Smooth muscle cell (in vitro differentiated cells): ENCODE measurements around the gene ZNF577. TPM values are rescaled to one million over a fixed set of nuclear protein-coding genes. Genes with fewer than 3 reads are reported as not detected.

Experiments
- DNase-seq: peaks from one replicate; lab custom pipeline; 2025; ENCODE audit not compliant: unreplicated experiment; lab: John Stamatoyannopoulos, UW
- H2AFZ ChIP-seq: fragments of 200-600 bp; sonication (generic); 2 replicates; pipeline ENCODE4 v1.6.0; 2016; ENCODE audit warnings: antibody characterized with exemption, low read depth, mild to moderate bottlenecking
- H3F3A ChIP-seq: fragments of 200-600 bp; sonication (generic); 2 replicates; pipeline ENCODE4 v1.6.0; 2017; ENCODE audit warnings: antibody characterized with exemption, low read depth
- H3K27ac ChIP-seq: fragments of 200-600 bp; sonication (generic); 2 replicates; pipeline ENCODE4 v1.5.1; 2016; ENCODE audit warnings: low read depth, mild to moderate bottlenecking
- H3K27me3 ChIP-seq: fragments of 200-600 bp; sonication (generic); 2 replicates; pipeline ENCODE4 v1.6.1; 2016; ENCODE audit warnings: low read depth, mild to moderate bottlenecking
- H3K36me3 ChIP-seq: fragments of 200-600 bp; sonication (generic); 2 replicates; pipeline ENCODE4 v1.5.1; 2016; ENCODE audit warnings: low read depth
- H3K4me1 ChIP-seq: fragments of 200-600 bp; sonication (generic); 2 replicates; pipeline ENCODE4 v1.5.1; 2016; ENCODE audit warnings: low read depth
- H3K4me2 ChIP-seq: fragments of 200-600 bp; sonication (generic); 2 replicates; pipeline ENCODE4 v1.6.0; 2016; ENCODE audit warnings: mild to moderate bottlenecking
- H3K4me3 ChIP-seq: fragments of 200-600 bp; sonication (generic); 2 replicates; pipeline ENCODE4 v1.5.1; 2016; ENCODE audit warnings: mild to moderate bottlenecking
- H3K79me2 ChIP-seq: fragments of 200-600 bp; sonication (generic); 2 replicates; pipeline ENCODE4 v1.6.0; 2016; ENCODE audit warnings: low read depth, mild to moderate bottlenecking
- H3K9ac ChIP-seq: fragments of 200-600 bp; sonication (generic); 2 replicates; pipeline ENCODE4 v1.6.0; 2016; ENCODE audit warnings: low read depth
- H3K9me3 ChIP-seq: fragments of 200-600 bp; sonication (generic); replicated peaks from 2 replicates; pipeline ENCODE4 v1.5.1; 2016; ENCODE audit warnings: low read depth
- H4K20me1 ChIP-seq: fragments of 200-600 bp; sonication (generic); 2 replicates; pipeline ENCODE4 v1.6.0; 2016; ENCODE audit warnings: low read depth
- WGBS: methylation state at CpG from one replicate; pipeline ENCODE4 v1.1.7; 2016; ENCODE audit warnings: low lambda C conversion rate; 5-methylcytosine and 5-hydroxymethylcytosine counted together
- polyA plus RNA-seq: library from polyadenylated mRNA; unstranded; fragments of >200 nt; fragmentation: Nextera tagmentation; extraction: Ambion mirVana; gene quantifications from 2 replicates; pipeline ENCODE4 v1.2.1, GENCODE V29; 2016
- total RNA-seq: library from RNA; depleted of rRNA; stranded (reverse); fragments of >200 nt; gene quantifications from 2 replicates; pipeline ENCODE4 v1.2.3, GENCODE V29; 2014
- TF ChIP-seq, protein P1 (sequence below): fragments of 200-600 bp; sonication (generic); IDR thresholded peaks from 2 replicates; pipeline ENCODE4 v1.5.1; 2017; ENCODE audit warnings: borderline replicate concordance, mild to moderate bottlenecking, antibody characterized with exemption; ENCODE audit not compliant: insufficient read depth, poor library complexity, severe bottlenecking

ZNF577 gene
- total and polyA plus RNA-seq, 2 experiments from 2014 or later: 4.8 to 5.8 TPM

DNA sequence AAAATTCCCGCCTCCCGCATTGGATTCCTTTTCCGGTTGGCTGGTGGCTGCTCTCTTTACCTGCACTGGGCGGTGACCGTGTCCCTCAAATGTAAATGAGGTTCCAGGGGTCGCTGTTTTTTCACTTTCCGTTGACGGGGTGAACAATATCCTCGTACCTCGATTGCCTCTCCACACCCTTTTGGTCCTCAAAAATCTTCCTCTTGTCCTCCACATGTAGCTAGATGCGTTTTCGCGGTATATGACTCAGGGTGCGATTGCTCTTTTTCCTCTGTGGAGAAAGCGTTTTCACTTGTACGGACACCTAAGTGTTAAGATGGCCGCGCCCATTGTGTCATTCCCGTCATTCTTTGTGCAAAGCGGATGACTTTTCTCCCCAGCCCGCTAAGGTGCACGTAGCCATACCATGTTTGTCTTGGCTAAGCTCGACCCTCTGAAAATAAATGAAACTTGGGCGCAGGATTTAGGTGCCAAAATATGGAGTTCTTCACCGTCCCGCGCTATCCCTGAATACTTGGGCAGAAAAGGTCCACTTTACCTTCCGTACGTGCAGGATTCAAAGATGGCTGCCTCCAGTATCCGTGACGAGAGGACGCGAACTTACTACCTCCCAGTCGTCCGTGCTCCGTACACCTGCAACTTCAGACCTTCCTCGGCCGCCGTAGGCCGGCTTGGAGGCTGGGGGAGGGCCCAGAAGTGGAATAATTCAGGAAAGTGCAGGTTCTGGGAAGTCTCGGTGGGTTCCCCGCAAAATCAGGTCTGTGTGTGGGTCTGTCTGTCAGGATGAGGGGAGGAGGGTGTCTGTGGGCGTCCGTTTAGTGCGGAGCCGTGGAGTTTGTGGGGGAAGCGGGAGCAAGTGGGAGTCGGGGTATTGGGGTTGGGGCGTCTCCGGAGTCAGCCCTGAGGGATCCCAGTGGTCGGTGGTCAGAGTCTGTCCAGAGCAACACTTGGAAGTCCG, 39.3 kb upstream of the ZNF577 start, which contains the start of gene ZNF613:
Gene ZNF613 (plus strand): TSS at position 689 of the 958 bp plus-strand sequence. CDS start 8,749 bp downstream, outside the sequence.
- TF ChIP-seq, protein P1, sequence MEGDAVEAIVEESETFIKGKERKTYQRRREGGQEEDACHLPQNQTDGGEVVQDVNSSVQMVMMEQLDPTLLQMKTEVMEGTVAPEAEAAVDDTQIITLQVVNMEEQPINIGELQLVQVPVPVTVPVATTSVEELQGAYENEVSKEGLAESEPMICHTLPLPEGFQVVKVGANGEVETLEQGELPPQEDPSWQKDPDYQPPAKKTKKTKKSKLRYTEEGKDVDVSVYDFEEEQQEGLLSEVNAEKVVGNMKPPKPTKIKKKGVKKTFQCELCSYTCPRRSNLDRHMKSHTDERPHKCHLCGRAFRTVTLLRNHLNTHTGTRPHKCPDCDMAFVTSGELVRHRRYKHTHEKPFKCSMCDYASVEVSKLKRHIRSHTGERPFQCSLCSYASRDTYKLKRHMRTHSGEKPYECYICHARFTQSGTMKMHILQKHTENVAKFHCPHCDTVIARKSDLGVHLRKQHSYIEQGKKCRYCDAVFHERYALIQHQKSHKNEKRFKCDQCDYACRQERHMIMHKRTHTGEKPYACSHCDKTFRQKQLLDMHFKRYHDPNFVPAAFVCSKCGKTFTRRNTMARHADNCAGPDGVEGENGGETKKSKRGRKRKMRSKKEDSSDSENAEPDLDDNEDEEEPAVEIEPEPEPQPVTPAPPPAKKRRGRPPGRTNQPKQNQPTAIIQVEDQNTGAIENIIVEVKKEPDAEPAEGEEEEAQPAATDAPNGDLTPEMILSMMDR: no peak
- under 1% methylated on average over 50 of the region's 52 CpGs for WGBS

DNA sequence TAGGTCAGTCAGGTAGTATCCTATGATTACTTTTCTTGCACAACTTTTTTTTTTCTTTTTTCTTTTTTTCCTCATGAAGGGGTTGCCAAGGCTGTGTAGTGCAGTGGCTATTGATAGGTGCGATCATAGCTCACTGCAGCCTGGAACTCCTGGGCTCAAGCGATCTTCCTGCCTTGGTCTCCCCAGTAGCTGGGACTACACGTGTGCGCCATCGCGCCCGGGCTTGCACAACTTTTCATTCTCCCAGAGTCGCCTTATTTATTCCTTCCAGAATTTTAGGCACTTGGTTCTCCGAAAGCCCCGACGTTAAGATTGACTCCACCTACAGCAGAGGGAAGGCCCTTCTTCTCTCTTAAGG, 38.7 kb upstream of the ZNF577 start:
- H3K4me2 ChIP-seq: peak overlapping the region; percentile 88
- WGBS: 23% methylated on average over 11 of the region's 11 CpGs
- no peak for DNase-seq
- H3K4me3 ChIP-seq: peak overlapping the region; percentile 77
- H3K36me3 ChIP-seq: peaks cover 19% of the 10 kb centered on the region
- no peaks in the 10 kb centered on the region for H4K20me1 ChIP-seq
- peaks cover 4% of the 10 kb centered on the region for H3K4me1 ChIP-seq
- H3K27me3 ChIP-seq: no peaks in the 10 kb centered on the region
- no peaks in the 10 kb centered on the region for H3F3A ChIP-seq
- no peak overlapping the region for H3K9ac ChIP-seq
- peaks cover 14% of the 10 kb centered on the region for H3K79me2 ChIP-seq
- TF ChIP-seq, protein P1: no peak
- H2AFZ ChIP-seq: peak overlapping the region; percentile 96
- peaks cover 14% of the 10 kb centered on the region for H3K9me3 ChIP-seq
- H3K27ac ChIP-seq: peak overlapping the region; percentile 28

More for the DNA sequence above, 39.3 kb upstream of the ZNF577 start, which contains the start of gene ZNF613:
- Histone ChIP-seq H3K36me3 (peaks cover 22% of the 10 kb centered on the region), H2AFZ (peak within 1 kb of the TSS; percentile 96), H3K4me3 (peak within 1 kb of the TSS; percentile 77), H3K9ac (peak within 1 kb of the TSS; percentile 63), H3F3A (no peaks in the 10 kb centered on the region), H3K4me2 (peak within 1 kb of the TSS; percentile 88), H3K27me3 (no peaks in the 10 kb centered on the region), H3K4me1 (peaks cover 4% of the 10 kb centered on the region), H4K20me1 (no peaks in the 10 kb centered on the region), H3K27ac (peak within 1 kb of the TSS; percentile 28), H3K79me2 (peaks cover 14% of the 10 kb centered on the region), H3K9me3 (peaks cover 13% of the 10 kb centered on the region)
- peak; percentile 52 for DNase-seq

DNA sequence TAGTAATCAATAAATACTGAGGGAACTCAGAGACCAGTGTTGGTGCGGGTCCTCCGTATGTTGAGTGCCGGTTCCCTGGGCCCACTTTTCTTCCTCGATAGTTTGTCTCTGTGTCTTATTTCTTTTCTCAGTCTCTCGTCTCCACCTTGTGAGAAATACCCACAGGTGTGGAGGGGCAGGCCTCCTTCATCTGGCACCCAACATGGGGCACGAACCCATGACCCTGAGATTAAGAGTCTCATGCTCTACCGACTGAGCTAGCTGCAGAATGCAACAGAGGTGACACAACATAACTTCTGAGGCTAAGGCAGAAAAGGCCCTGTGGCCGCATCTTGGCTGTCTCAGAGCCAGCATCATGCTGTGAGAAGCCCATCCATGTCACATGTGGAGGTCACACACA, 34.2 kb upstream of the ZNF577 start:
- Histone ChIP-seq H3K27ac (no peak overlapping the region), H3K27me3 (no peaks in the 10 kb centered on the region), H2AFZ (no peak overlapping the region), H3K4me3 (no peak overlapping the region), H3K79me2 (no peaks in the 10 kb centered on the region), H3K36me3 (no peaks in the 10 kb centered on the region), H3K9me3 (peaks cover 17% of the 10 kb centered on the region), H3K9ac (no peak overlapping the region), H4K20me1 (no peaks in the 10 kb centered on the region), H3K4me1 (no peaks in the 10 kb centered on the region), H3F3A (no peaks in the 10 kb centered on the region), H3K4me2 (no peak overlapping the region)
- DNase-seq: no peak
- WGBS: 87% methylated on average over 8 of the region's 8 CpGs
- TF ChIP-seq, protein P1: no peak
